Osteoblast (primary cell): ENCODE results near the gene CSK. TPM values are rescaled to one million over a fixed set of nuclear protein-coding genes. Genes with fewer than 3 reads are reported as not detected.

ENCODE experiments used
- DNase-seq: peaks from one replicate; pipeline ENCODE4 v3.0.0; 2011; ENCODE audit warnings: low spot score, mixed read lengths; ENCODE audit not compliant: insufficient read length; ENCODE audit errors: missing footprints
- H2AFZ ChIP-seq: 2 replicates; pipeline ENCODE4 v1.6.0; 2011; ENCODE audit warnings: mild to moderate bottlenecking, low read length
- H3K27ac ChIP-seq: 2 replicates; pipeline ENCODE4 v1.5.1; 2011; ENCODE audit warnings: mild to moderate bottlenecking, low read depth, low read length, moderate library complexity
- H3K27me3 ChIP-seq: 2 replicates; pipeline ENCODE4 v1.6.0; 2012; ENCODE audit warnings: mild to moderate bottlenecking, control low read depth, inconsistent platforms, low read length, moderate library complexity; ENCODE audit not compliant: insufficient read depth
- H3K36me3 ChIP-seq: 2 replicates; pipeline ENCODE4 v1.5.1; 2011; ENCODE audit warnings: mild to moderate bottlenecking, low read length, control low read depth, moderate library complexity; ENCODE audit not compliant: insufficient read depth
- H3K4me1 ChIP-seq: 2 replicates; pipeline ENCODE4 v1.5.1; 2011; ENCODE audit warnings: mild to moderate bottlenecking, low read length, control low read depth, moderate library complexity; ENCODE audit not compliant: insufficient read depth
- H3K4me2 ChIP-seq: 2 replicates; pipeline ENCODE4 v1.6.0; 2011; ENCODE audit warnings: mild to moderate bottlenecking, low read length; ENCODE audit not compliant: insufficient read depth
- H3K4me3 ChIP-seq: fragments of 200-600 bp; sonication (generic); 3 replicates; pipeline ENCODE4 v1.5.1; 2012; ENCODE audit warnings: mild to moderate bottlenecking, low read length, inconsistent platforms; ENCODE audit not compliant: insufficient read depth
- H3K79me2 ChIP-seq: 2 replicates; pipeline ENCODE4 v1.6.0; 2012; ENCODE audit warnings: mild to moderate bottlenecking, low read length, control low read depth, inconsistent platforms; ENCODE audit not compliant: insufficient read depth
- H3K9me3 ChIP-seq: 2 replicates; pipeline ENCODE4 v1.5.1; 2011; ENCODE audit warnings: low read depth, low read length, control low read depth
- H4K20me1 ChIP-seq: 2 replicates; pipeline ENCODE4 v1.6.0; 2012; ENCODE audit warnings: mild to moderate bottlenecking, low read length, control low read depth; ENCODE audit not compliant: insufficient read depth
- CTCF ChIP-seq: IDR thresholded peaks from 2 replicates; pipeline ENCODE4 v1.5.1; 2011; ENCODE audit warnings: mild to moderate bottlenecking, low read depth, low read length, moderate library complexity; ENCODE audit errors: extremely low read depth
- total RNA-seq: library from RNA; depleted of rRNA; stranded (reverse); fragments of >200 nt; gene quantifications from 2 replicates; pipeline ENCODE4 v1.2.3, GENCODE V29; 2012

CSK gene
- total RNA-seq, 1 donor, result 31.5 TPM

GRCh38 chr15:74824976-74825375, 43.1 kb downstream of the CSK start:
- H3K4me1 ChIP-seq, result no peaks in the 10 kb centered on the region
- no peak overlapping the region for H3K27ac ChIP-seq
- H3K4me3 ChIP-seq, result no peak overlapping the region
- H3K27me3 ChIP-seq, result peaks cover 32% of the 10 kb centered on the region
- no peaks in the 10 kb centered on the region for H3K36me3 ChIP-seq
- H3K4me2 ChIP-seq, result no peak overlapping the region
- DNase-seq, result no peak
- H4K20me1 ChIP-seq, result peaks cover 2% of the 10 kb centered on the region
- TF ChIP-seq CTCF, result no peak
- no peak overlapping the region for H2AFZ ChIP-seq
- no peaks in the 10 kb centered on the region for H3K79me2 ChIP-seq
- H3K9me3 ChIP-seq, result no peaks in the 10 kb centered on the region

GRCh38 chr15:74825866-74826265, 44.0 kb downstream of the CSK start:
- no peak overlapping the region for H3K4me3 ChIP-seq
- no peaks in the 10 kb centered on the region for H3K4me1 ChIP-seq
- TF ChIP-seq CTCF, result no peak
- peaks cover 32% of the 10 kb centered on the region for H3K27me3 ChIP-seq
- H3K27ac ChIP-seq, result no peak overlapping the region
- H3K79me2 ChIP-seq, result no peaks in the 10 kb centered on the region
- no peak overlapping the region for H3K4me2 ChIP-seq
- no peaks in the 10 kb centered on the region for H3K36me3 ChIP-seq
- DNase-seq, result no peak
- H2AFZ ChIP-seq, result no peak overlapping the region
- H3K9me3 ChIP-seq, result no peaks in the 10 kb centered on the region
- peaks cover 2% of the 10 kb centered on the region for H4K20me1 ChIP-seq

GRCh38 chr15:74826364-74826819, 44.5 kb downstream of the CSK start, which contains the start of gene CPLX3:
Gene CPLX3 (plus strand): TSS chr15:74826627. CDS start chr15:74826704, 77 bp downstream.
- no peaks in the 10 kb centered on the region for H3K4me1 ChIP-seq
- no peaks in the 10 kb centered on the region for H3K36me3 ChIP-seq
- H3K79me2 ChIP-seq, result no peaks in the 10 kb centered on the region
- DNase-seq, result peak; percentile 93
- peaks cover 32% of the 10 kb centered on the region for H3K27me3 ChIP-seq
- no peak for TF ChIP-seq CTCF
- no peak within 1 kb of the TSS for H3K27ac ChIP-seq
- no peak within 1 kb of the TSS for H2AFZ ChIP-seq
- peaks cover 2% of the 10 kb centered on the region for H4K20me1 ChIP-seq
- H3K9me3 ChIP-seq, result no peaks in the 10 kb centered on the region
- H3K4me2 ChIP-seq, result no peak within 1 kb of the TSS
- H3K4me3 ChIP-seq, result no peak within 1 kb of the TSS

GRCh38 chr15:74826921-74827320, 45.0 kb downstream of the CSK start:
- H3K4me3 ChIP-seq, result no peak overlapping the region
- no peak overlapping the region for H3K27ac ChIP-seq
- H4K20me1 ChIP-seq, result peaks cover 2% of the 10 kb centered on the region
- H3K4me2 ChIP-seq, result no peak overlapping the region
- TF ChIP-seq CTCF, result no peak
- no peaks in the 10 kb centered on the region for H3K36me3 ChIP-seq
- no peaks in the 10 kb centered on the region for H3K79me2 ChIP-seq
- H3K4me1 ChIP-seq, result no peaks in the 10 kb centered on the region
- no peak overlapping the region for H2AFZ ChIP-seq
- H3K27me3 ChIP-seq, result peaks cover 32% of the 10 kb centered on the region
- no peaks in the 10 kb centered on the region for H3K9me3 ChIP-seq
- peak; percentile 87 for DNase-seq
